ENCODE measurements around the gene ESPN.

GRCh38 chr1:6504887-6505286 is 80.3 kb downstream of the ESPN start:
- no peak for TF ChIP-seq CTCF (IDR thresholded peaks at IDR 0.05)
- TF ChIP-seq POLR2A (IDR thresholded peaks at IDR 0.05) = no peak

Measured in adrenal gland (tissue), 5 donors.